Lower leg skin (tissue), 4 donors: Measurements from ENCODE around the gene SMPD1. TPM values are rescaled to one million over a fixed set of nuclear protein-coding genes. Genes with fewer than 3 reads are reported as not detected.
A peak's percentile ranks its signal among the peaks of the same experiment; 100 is the strongest.

Experiments used
- DNase-seq, 2 donors: peaks; one replicate each; pipeline ENCODE4 v3.0.0-alpha.2; 2019; ENCODE audit warnings: low spot score in 2 of 2
- H3K4me3 ChIP-seq: fragments of 200-600 bp; sonication (generic); 2 replicates; pipeline ENCODE4 v1.5.1; 2017; ENCODE audit warnings: mild to moderate bottlenecking, low read depth; ENCODE audit not compliant: poor library complexity, severe bottlenecking
- POLR2A ChIP-seq, 2 donors: fragments of 450-650 bp; IDR thresholded peaks; one replicate each; pipeline ENCODE4 v1.6.1; 2016 to 2017; ENCODE audit warnings: antibody characterized with exemption in 2 of 2, mild to moderate bottlenecking in 1 of 2, moderate library complexity in 1 of 2
- WGBS, 2 donors: methylation state at CpG; one replicate each; pipeline ENCODE4 v1.1.5; 2018; 5-methylcytosine and 5-hydroxymethylcytosine counted together
- intact Hi-C: fragments of 100-400 bp; cut with DNase I; formaldehyde crosslinking; loops from one replicate; pipeline ENCODE4 v1.15.0; 2023; ENCODE audit warnings: low total_unique reads
- total RNA-seq, 4 donors: library from RNA; depleted of rRNA; stranded (reverse); fragments of >200 nt; gene quantifications; one replicate each; pipeline ENCODE4 v1.1.0, GENCODE V29; 2016
- TF ChIP-seq, protein P1 (sequence below), 3 donors: fragments of 450-650 bp; IDR thresholded peaks; one replicate each; pipeline ENCODE4 v1.5.1; 2016; ENCODE audit warnings: antibody characterized with exemption in 3 of 3, mild to moderate bottlenecking in 3 of 3, moderate library complexity in 2 of 3

Gene SMPD1
- total RNA-seq, 4 donors from 2014 or later: 49.2 to 91.6 (median 63.6) TPM

DNA sequence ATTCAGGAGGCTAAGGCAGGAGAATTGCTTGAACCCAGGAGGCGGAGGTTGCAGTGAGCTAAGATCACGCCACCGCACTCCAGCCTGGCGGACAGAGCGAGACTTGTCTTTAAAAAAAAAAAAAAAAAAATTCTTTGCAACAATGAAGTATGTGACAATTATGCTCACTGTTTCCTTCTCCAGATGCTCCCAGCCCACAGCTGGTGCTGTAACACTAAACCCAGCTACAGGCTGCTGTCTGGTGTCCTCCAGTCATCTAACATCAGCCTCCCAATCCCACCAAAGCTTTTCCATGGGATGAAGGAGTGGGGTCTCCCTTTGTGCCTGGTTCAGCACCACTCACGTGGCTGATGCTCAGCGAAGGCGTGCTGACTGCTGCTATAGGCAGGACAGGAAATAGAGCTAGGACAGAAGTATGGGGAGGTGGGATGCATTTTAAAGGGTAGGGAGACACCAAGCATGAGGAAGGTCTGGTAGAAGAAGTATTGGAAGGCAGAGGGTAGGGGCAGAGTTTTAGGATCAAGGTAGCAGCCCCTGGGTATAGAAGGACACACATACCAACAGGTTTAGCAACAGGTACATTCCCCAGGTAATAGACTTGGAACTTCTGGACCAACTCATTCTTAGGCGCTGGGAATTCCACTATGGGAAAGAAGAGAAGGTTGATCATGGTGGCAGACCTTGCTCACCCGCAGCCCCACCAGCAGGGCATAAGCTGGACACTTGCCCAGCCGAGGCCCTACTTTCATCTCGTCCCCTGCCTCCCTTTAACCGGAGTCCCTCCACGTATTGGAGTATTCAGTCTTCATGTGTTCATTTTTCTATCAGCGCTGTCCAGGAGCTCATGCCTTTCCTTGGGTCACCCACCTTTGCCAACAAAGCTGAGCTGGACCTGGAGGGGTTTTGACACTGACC, 10.4 kb downstream of the SMPD1 start:
- TF ChIP-seq, protein P1, sequence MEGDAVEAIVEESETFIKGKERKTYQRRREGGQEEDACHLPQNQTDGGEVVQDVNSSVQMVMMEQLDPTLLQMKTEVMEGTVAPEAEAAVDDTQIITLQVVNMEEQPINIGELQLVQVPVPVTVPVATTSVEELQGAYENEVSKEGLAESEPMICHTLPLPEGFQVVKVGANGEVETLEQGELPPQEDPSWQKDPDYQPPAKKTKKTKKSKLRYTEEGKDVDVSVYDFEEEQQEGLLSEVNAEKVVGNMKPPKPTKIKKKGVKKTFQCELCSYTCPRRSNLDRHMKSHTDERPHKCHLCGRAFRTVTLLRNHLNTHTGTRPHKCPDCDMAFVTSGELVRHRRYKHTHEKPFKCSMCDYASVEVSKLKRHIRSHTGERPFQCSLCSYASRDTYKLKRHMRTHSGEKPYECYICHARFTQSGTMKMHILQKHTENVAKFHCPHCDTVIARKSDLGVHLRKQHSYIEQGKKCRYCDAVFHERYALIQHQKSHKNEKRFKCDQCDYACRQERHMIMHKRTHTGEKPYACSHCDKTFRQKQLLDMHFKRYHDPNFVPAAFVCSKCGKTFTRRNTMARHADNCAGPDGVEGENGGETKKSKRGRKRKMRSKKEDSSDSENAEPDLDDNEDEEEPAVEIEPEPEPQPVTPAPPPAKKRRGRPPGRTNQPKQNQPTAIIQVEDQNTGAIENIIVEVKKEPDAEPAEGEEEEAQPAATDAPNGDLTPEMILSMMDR (IDR thresholded peaks at IDR 0.05): no peak
- TF ChIP-seq POLR2A (IDR thresholded peaks at IDR 0.05): no peak
- peak in 1 of 2 donors; percentile 68 for DNase-seq
- 96 to 97% methylated on average over 15 of the region's 15 CpGs for WGBS, 2 donors
- H3K4me3 ChIP-seq: no peak overlapping the region
- intact Hi-C loops: no loop called here

DNA sequence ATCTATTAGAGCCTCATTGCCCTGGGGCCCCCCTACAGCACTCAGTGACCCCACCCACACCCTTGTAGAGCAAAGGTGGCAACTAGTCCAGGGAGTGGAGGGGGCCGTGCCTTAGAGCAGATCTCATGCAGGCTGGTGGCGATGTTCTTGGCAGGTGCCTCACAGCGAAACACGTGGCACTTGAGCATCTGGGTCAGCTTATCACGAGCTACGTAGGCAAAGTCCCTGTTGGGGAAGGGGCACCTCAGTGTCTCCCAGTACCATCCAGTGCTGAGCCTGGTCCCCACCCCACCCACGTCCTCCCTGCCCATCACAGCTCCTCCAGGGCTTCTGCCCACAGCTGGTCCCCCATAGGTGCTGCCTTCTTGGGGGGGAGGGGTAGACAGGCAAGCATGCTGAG, 11.2 kb downstream of the SMPD1 start:
- TF ChIP-seq POLR2A (IDR thresholded peaks at IDR 0.05): no peak
- TF ChIP-seq, protein P1 (IDR thresholded peaks at IDR 0.05): no peak
- WGBS, 2 donors: 94% methylated on average over 7 of the region's 7 CpGs
- intact Hi-C loops: no loop called here
- no peak overlapping the region for H3K4me3 ChIP-seq
- DNase-seq: peak in 1 of 2 donors; percentile 72

DNA sequence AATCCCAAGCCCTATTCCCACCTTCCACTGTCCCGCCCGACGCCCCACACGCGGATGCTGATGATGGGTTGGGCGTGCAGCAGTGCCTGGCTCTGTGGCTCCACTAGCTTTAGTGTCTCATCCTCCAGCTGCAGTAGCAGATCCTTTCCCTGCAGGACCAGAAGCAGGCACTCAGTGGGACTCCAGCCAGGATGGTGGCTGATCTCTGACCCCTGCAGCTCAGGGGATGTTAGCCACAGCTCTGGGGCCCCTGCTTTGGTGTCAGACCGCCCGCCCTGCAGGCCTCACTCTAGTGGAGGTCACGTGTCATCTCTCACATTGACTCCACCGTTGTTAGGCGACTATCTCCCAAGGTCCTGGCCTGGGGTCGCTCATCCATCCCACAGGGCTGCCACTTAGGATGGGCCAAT, 11.8 kb downstream of the SMPD1 start:
- TF ChIP-seq, protein P1 (IDR thresholded peaks at IDR 0.05): no peak
- no peak for TF ChIP-seq POLR2A (IDR thresholded peaks at IDR 0.05)
- 85 to 97% methylated on average over 12 of the region's 12 CpGs for WGBS, 2 donors
- H3K4me3 ChIP-seq: no peak overlapping the region
- intact Hi-C loops: no loop called here
- peak in 1 of 2 donors; percentile 56 for DNase-seq

DNA sequence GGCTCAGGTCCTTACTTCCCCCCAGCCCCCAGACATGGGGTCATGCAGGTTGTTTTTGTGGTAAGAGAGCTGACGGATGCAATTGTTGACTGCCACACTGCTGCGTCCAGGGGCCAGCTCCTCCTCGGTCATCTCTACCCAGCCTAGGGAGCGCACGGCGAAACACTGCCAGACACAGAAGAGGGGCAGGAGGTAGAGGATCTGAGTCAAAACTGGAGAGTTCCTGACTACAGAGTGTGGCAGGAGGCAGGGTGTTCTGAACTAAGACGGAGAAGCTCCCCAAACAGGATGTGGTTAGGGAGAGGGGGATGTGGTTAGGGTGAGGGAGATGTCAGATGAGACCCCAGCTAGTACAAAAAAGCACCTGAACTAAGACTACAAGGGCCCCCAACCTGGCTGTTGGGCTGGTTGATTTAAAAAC, 12.3 kb downstream of the SMPD1 start:
- DNase-seq: peak in 1 of 2 donors; percentile 76
- WGBS, 2 donors: 80 to 83% methylated on average over 7 of the region's 7 CpGs
- no peak overlapping the region for H3K4me3 ChIP-seq
- intact Hi-C loops: no loop called here
- no peak for TF ChIP-seq POLR2A (IDR thresholded peaks at IDR 0.05)
- TF ChIP-seq, protein P1 (IDR thresholded peaks at IDR 0.05): no peak

DNA sequence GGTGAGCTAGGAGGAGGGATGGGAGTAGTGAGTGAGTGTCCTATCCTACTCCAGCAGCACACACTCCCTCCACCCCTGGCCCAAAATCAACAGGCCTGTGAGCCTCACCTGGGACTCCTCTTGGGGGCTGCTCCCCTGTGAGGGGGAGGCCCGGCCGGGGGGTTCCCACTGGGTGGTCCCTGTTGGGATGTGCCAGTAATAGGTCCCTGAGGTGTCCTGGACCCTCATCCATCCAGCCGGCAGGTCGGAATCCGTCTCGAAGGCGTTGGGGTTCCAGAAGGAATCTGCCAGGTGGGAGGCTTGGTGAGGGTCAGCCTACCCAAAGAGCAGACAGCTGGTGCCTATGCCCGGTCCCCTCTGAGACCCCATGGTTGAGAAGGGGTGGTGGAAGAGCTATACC, 13.3 kb downstream of the SMPD1 start:
- 86 to 94% methylated on average over 7 to 8 of the region's 8 CpGs for WGBS, 2 donors
- peak in 1 of 2 donors; percentile 80 for DNase-seq
- intact Hi-C loops: no loop called here
- TF ChIP-seq POLR2A (IDR thresholded peaks at IDR 0.05): no peak
- TF ChIP-seq, protein P1 (IDR thresholded peaks at IDR 0.05): no peak
- no peak overlapping the region for H3K4me3 ChIP-seq
